Measurements from ENCODE around the gene COPS2. TPM values are rescaled to one million over a fixed set of nuclear protein-coding genes. Genes with fewer than 3 reads are reported as not detected.

The COPS2 gene
- total and polyA plus RNA-seq, 2 of the 13 experiments (the other 11 are each of a cell fraction or from before 2014, with no cell fraction given) = 37.8 to 66.3 TPM

- BruUV-seq (replicated peaks) = no TSS peak
- FAIRE-seq = no peak
- CTCF ChIA-PET (ENCODE audit: low intra/inter-chr PET ratio, low total read pairs) = no interaction called here
Measured at GRCh38 chr15:49191892-49192291, 36.5 kb upstream of the COPS2 start.

More at GRCh38 chr15:49191892-49192291, 36.5 kb upstream of the COPS2 start:
- in situ Hi-C loops (cut with HindIII; ENCODE audit: extremely low pct_ligation_motif_present, low pct_unique_long_range_greater_than_20kb) = no loop called here
- no peak for TF ChIP-seq ZNF253 (CRISPR knock-in tag; IDR thresholded peaks at IDR 0.05; ENCODE audit: borderline replicate concordance)
- TF ChIP-seq ZBED4 (CRISPR knock-in tag; IDR thresholded peaks at IDR 0.05; ENCODE audit: borderline replicate concordance) = no peak
- no peak for TF ChIP-seq HOXD1 (CRISPR knock-in tag; IDR thresholded peaks at IDR 0.05)
- TF ChIP-seq SAP130 (CRISPR knock-in tag; IDR thresholded peaks at IDR 0.05; ENCODE audit: low read depth) = no peak
- no peak for TF ChIP-seq ZNF782 (CRISPR knock-in tag; IDR thresholded peaks at IDR 0.05; ENCODE audit: borderline replicate concordance)
- TF ChIP-seq ZNF235 (CRISPR knock-in tag; IDR thresholded peaks at IDR 0.05; ENCODE audit: borderline replicate concordance) = no peak
- TF ChIP-seq ZNF660 (CRISPR knock-in tag; IDR thresholded peaks at IDR 0.05; ENCODE audit: borderline replicate concordance, low read depth) = no peak
- TF ChIP-seq SP4 (CRISPR knock-in tag; IDR thresholded peaks at IDR 0.05) = no peak
- no peak for TF ChIP-seq ZNF569 (CRISPR knock-in tag; IDR thresholded peaks at IDR 0.05; ENCODE audit: borderline replicate concordance)
- no peak for TF ChIP-seq ZNF546 (CRISPR knock-in tag; conservative IDR thresholded peaks at IDR 0.05)
- DNase-seq (ENCODE audit: low spot score) (no peak), ATAC-seq (no peak)
- Histone ChIP-seq H3K4me1 (ENCODE audit: insufficient read depth, low read length) (peaks cover 3% of the 10 kb centered on the region), H4K20me1 (ENCODE audit: insufficient read depth, low read length) (no peaks in the 10 kb centered on the region), H3K36me3 (replicated peaks in 1 of 2; ENCODE audit: control insufficient read depth in 1 of 2, insufficient read depth in 2 of 2, low read length in 2 of 2) (no peaks in the 10 kb centered on the region; a peak in 2 of 5 replicates), H3K27ac (ENCODE audit: extremely low read length, insufficient read depth, low read length) (no peak overlapping the region), H3K4me3 (replicated peaks in 1 of 3; ENCODE audit: insufficient read depth in 1 of 3, low read depth in 2 of 3, low read length in 3 of 3) (no peak overlapping the region), H3K9ac (ENCODE audit: insufficient read depth, low read depth, low read length) (no peak overlapping the region), H3K27me3 (ENCODE audit: control insufficient read depth in 1 of 2, insufficient read depth in 2 of 2, low read length in 2 of 2) (no peaks in the 10 kb centered on the region), H2AFZ (ENCODE audit: low read length) (no peak overlapping the region), H3K9me3 (ENCODE audit: low read length) (no peaks in the 10 kb centered on the region), H3K79me2 (ENCODE audit: insufficient read depth, low read length) (no peaks in the 10 kb centered on the region), H3K4me2 (ENCODE audit: low read depth, low read length) (no peak overlapping the region)
- WGBS (ENCODE audit: low lambda C conversion rate) = 81% methylated on average over 2 of the region's 2 CpGs
- intact Hi-C loops (cut with micrococcal nuclease; ENCODE audit: unreplicated experiment) = no loop called here
- POLR2A ChIA-PET = no interaction called here

Data from HepG2 (cell line).